ENCODE results near the gene TGFBR2.

The TGFBR2 gene

DNA sequence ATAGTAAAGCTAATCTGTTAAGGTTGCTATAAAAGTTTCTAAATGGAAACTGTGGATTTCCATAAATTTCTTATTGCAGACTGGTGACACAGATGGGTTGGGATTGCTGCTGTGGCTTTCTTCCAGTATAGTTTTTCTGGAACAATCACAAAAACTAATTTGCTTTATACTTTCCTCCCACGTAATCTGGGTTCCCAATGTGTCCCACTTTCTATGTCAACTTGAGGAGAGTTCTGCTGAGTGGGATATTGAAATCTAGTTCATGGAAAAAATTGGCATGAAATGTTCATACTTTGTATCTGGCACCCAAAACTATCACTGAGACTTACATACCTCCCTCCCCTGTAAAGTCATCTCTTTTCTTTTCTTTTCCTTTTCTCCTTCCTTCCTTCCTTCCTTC lies 126.8 kb downstream of the TGFBR2 start:
- H3K4me3 ChIP-seq (ENCODE audit: low read depth, low read length), result no peak overlapping the region
- TF ChIP-seq, protein P1, sequence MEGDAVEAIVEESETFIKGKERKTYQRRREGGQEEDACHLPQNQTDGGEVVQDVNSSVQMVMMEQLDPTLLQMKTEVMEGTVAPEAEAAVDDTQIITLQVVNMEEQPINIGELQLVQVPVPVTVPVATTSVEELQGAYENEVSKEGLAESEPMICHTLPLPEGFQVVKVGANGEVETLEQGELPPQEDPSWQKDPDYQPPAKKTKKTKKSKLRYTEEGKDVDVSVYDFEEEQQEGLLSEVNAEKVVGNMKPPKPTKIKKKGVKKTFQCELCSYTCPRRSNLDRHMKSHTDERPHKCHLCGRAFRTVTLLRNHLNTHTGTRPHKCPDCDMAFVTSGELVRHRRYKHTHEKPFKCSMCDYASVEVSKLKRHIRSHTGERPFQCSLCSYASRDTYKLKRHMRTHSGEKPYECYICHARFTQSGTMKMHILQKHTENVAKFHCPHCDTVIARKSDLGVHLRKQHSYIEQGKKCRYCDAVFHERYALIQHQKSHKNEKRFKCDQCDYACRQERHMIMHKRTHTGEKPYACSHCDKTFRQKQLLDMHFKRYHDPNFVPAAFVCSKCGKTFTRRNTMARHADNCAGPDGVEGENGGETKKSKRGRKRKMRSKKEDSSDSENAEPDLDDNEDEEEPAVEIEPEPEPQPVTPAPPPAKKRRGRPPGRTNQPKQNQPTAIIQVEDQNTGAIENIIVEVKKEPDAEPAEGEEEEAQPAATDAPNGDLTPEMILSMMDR (IDR thresholded peaks at IDR 0.05; ENCODE audit: borderline replicate concordance, insufficient read depth, low read depth, low read length), result no peak

DNA sequence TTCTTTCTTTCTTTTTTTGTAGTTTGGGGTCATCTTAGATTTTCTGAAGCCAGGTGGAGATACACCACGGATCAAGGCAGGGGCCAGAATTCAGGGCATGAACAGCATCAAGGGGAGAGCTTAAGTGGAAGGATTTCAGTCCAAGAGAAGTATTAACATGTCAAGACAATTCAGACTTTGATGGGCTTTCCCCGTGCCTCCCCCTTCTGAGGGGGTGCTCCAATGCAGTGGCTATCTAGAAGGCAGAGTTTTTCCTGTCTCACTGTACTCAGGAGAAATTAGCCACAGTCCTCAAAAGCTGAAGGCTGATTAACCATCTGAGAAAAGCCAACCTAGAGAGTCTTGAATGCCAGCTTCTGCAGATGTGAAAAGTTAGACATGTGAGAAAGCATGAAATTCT lies 127.3 kb downstream of the TGFBR2 start:
- no peak overlapping the region for H3K4me3 ChIP-seq (ENCODE audit: low read depth, low read length)
- TF ChIP-seq, protein P1 (IDR thresholded peaks at IDR 0.05; ENCODE audit: borderline replicate concordance, insufficient read depth, low read depth, low read length), result no peak

DNA sequence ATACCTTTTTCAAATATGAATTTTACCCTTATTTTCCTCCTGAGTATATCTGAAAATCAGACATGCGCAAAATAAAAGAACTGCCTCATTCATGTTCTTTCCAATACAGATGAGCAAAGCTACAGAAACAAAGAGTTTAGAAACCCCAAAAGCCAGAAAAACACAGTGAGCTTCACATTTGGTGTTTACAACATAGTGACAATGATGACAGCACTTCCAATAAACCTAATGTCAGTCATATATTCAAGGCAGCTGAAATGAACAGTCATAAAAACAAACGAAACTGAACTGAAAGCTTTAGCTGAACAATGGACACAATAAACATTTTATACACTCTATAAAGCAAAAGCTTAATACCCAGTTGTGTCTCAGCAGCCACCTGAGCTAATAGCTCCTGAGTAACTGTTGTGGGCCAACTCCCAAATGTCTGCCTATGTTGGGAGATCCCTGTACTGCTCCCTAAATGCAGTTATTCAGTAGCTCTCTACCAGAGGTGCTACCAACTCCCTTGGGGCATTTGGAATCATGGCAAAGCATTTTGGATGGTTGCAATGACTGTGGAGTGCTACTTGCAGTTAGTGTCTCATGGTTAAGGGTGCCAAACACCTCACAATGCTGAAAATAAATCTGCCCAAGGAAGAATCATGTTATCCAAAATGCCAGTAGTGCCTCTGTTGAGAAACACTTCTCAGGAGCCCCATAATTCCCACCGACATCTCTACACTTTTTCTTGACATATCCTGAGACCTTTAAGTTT lies 131.5 kb downstream of the TGFBR2 start:
- TF ChIP-seq, protein P1 (IDR thresholded peaks at IDR 0.05; ENCODE audit: borderline replicate concordance, insufficient read depth, low read depth, low read length), result no peak
- no peak overlapping the region for H3K4me3 ChIP-seq (ENCODE audit: low read depth, low read length)

- TF ChIP-seq, protein P1 (IDR thresholded peaks at IDR 0.05; ENCODE audit: borderline replicate concordance, insufficient read depth, low read depth, low read length), result no peak
- H3K4me3 ChIP-seq (ENCODE audit: low read depth, low read length), result no peak overlapping the region
Measured at GRCh38 chr3:30738605-30739004, 132.2 kb downstream of the TGFBR2 start.

- TF ChIP-seq, protein P1 (IDR thresholded peaks at IDR 0.05; ENCODE audit: borderline replicate concordance, insufficient read depth, low read depth, low read length), result no peak
- H3K4me3 ChIP-seq (ENCODE audit: low read depth, low read length), result no peak overlapping the region
Measured at GRCh38 chr3:30741889-30742288, 135.5 kb downstream of the TGFBR2 start.

DNA sequence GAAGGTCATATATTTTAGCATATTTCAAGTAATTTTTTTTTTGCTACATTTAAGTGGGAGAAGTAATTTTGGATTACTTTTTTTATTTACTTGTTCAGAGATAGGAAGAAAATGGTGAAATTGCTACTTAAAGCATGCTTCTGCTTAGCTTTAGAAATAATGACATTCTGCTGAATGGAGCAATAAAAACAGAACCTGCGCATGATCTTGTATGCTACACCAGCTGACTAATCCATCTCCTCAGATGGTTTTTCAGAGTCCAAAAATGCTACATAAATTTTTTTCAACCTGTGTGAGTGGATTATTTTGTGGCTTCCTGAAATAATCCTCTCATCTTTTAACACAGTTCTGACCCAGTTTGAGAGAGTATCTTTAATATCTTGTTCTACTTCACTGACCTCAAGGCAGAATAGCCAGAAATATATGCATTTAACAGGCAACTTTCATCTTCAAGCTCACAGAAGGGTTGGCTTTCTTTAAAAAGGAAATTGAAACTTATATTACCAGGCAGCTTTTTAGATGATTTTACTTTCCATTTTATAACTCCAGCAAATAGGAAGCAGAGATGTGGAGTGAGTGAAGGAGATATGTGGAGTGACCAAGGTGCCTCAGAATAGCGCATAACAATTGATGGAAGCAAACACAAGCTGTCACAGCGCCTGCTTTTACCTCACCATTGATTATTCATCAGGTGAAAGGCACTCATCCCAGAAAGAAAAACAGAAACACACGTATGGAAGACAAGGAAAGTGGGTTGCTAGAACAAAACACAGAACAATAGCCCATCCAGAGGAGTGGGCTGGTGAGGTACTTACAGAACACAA lies 136.6 kb downstream of the TGFBR2 start:
- H3K4me3 ChIP-seq (ENCODE audit: low read depth, low read length), result no peak overlapping the region
- TF ChIP-seq, protein P1 (IDR thresholded peaks at IDR 0.05; ENCODE audit: borderline replicate concordance, insufficient read depth, low read depth, low read length), result no peak
